DND-41 (cell line): ENCODE data around the gene NMRK2.

Experiments
- CTCF ChIP-seq: IDR thresholded peaks from 2 replicates; pipeline ENCODE4 v1.5.1; 2012; ENCODE audit warnings: borderline replicate concordance, low read length, moderate library complexity, mild to moderate bottlenecking; ENCODE audit not compliant: poor library complexity, severe bottlenecking; ENCODE audit errors: extremely low read depth
- EZH2 ChIP-seq: IDR thresholded peaks from 3 replicates; pipeline ENCODE4 v1.6.1; 2012; ENCODE audit warnings: borderline replicate concordance, low read depth, mild to moderate bottlenecking, moderate library complexity, low read length, inconsistent platforms; ENCODE audit not compliant: severe bottlenecking

DNA sequence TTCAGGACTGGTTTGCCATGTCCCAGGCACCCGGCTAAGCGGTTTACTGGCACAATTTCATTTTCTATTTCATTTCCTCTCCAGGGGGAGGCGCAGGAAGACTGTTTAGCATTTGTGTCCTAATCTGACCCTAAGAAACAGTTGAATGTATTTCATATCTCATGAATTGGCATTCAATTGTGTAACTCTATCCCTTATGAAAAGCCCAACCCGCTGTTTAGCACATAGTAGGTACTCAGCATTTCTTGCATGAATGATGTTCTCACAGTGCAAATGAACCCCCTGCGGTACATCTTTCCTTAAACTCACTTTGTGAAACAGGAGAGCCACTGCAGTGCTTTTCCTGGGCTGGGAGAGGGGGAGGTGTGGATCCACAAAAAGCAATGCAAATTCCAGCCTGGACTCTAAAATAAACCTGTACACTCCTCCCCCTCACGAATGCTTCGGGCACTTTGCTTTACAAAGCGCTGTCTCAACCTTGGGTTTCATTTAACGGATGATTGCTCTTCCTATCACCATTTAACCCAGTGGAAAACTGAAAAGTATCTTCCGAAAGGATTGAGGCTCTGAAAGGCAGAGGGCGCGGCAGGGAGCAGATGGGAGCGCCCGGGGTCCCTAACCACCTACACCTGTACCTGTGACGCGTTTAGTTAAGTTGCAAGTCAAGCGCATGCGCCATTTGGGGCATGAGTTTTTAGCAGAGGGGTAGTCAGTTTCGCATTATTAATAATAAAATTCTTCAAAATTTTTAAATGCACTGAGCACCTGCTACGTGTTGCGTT is 53.6 kb downstream of the NMRK2 start:
- peak; percentile 78 for TF ChIP-seq CTCF
- TF ChIP-seq EZH2 = no peak
